Activated naive CD4-positive, alpha-beta T cell treated with anti-CD3 and anti-CD28 coated beads for 36 hours (primary cell): ENCODE data around the gene WNT5A. TPM values are rescaled to one million over a fixed set of nuclear protein-coding genes. Genes with fewer than 3 reads are reported as not detected.

ENCODE experiments used
- CTCF ChIA-PET: fragments of 350-600 bp; sonication (Branson Sonifier 250); formaldehyde crosslinking; loops from one replicate; lab custom pipeline; 2021; ENCODE audit warnings: antibody characterized with exemption; lab: Charles Lee
- DNase-seq: peaks from one replicate; pipeline ENCODE4 v3.0.0-alpha.2; 2020
- H3K27ac Mint-ChIP-seq: one replicate; pipeline ENCODE4 v1.8.0; 2021; ENCODE audit warnings: mild to moderate bottlenecking, mixed read lengths
- H3K27me3 Mint-ChIP-seq: one replicate; pipeline ENCODE4 v1.8.0; 2021; ENCODE audit warnings: low read depth, mixed read lengths
- H3K36me3 Mint-ChIP-seq: one replicate; pipeline ENCODE4 v1.8.0; 2021; ENCODE audit warnings: low read depth, mixed read lengths
- H3K4me1 Mint-ChIP-seq: one replicate; pipeline ENCODE4 v1.8.0; 2021; ENCODE audit warnings: low read depth, mixed read lengths
- H3K4me3 Mint-ChIP-seq: one replicate; pipeline ENCODE4 v1.8.0; 2021; ENCODE audit warnings: mild to moderate bottlenecking, moderate library complexity, mixed read lengths
- H3K9me3 Mint-ChIP-seq: one replicate; pipeline ENCODE4 v1.8.0; 2021; ENCODE audit warnings: mixed read lengths
- intact Hi-C: fragments of 100-400 bp; cut with micrococcal nuclease; formaldehyde crosslinking; loops from one replicate; pipeline ENCODE4 v1.15.1; 2023
- total RNA-seq, 2 experiments: library from RNA; stranded (reverse); gene quantifications; one replicate each; pipeline ENCODE4 v1.2.3, GENCODE V29; 2021

WNT5A gene
- total RNA-seq, 2 experiments from 2014 or later: not detected

DNA sequence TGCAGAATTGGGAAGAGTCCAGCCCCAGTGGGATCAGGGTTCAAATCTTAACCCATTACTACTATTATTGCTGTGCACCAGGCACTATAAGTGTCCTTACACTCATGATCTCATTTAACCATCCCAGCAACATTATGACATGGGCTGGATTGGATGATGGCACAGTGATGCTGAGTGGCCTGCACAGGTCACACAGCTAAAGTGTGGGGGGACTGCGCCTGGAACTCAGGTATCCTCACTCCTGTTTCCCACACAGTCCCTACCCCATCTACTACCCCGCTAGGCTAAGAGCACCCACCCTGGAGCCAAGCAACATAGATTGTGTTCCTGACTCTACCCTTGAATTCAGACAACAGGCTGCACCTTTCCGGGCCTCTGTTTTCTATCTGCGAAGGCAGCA, 16.0 kb downstream of the WNT5A start:
- H3K4me1 Mint-ChIP-seq: no peaks in the 10 kb centered on the region
- DNase-seq: no peak
- no peak overlapping the region for H3K4me3 Mint-ChIP-seq
- H3K36me3 Mint-ChIP-seq: no peaks in the 10 kb centered on the region
- intact Hi-C loops: no loop called here
- H3K27ac Mint-ChIP-seq: no peak overlapping the region
- no peaks in the 10 kb centered on the region for H3K9me3 Mint-ChIP-seq
- H3K27me3 Mint-ChIP-seq: peaks cover 10% of the 10 kb centered on the region
- CTCF ChIA-PET: no interaction called here

DNA sequence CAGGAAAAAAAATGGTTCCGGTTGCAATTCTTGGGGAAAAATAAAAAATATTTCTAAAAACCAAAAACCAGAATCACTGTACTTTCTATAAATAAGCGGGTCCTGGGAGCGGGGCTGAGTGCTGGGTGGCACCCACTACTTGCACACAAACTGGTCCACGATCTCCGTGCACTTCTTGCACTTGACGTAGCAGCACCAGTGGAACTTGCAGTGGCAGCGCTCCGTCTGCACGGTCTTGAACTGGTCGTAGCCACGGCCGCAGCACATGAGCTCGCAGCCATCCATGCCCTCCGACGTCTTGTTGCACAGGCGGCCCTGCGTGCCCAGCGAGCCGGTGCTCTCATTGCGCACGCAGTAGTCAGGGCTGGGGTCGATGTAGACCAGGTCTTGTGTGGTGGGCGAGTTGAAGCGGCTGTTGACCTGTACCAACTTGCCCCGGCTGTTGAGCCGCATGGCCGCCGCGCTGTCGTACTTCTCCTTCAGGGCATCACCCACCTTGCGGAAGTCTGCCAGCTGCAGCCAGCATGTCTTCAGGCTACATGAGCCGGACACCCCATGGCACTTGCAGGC, 17.1 kb downstream of the WNT5A start:
- Mint-ChIP-seq H3K27me3 (peaks cover 10% of the 10 kb centered on the region), H3K27ac (no peak overlapping the region), H3K9me3 (no peaks in the 10 kb centered on the region), H3K4me1 (no peaks in the 10 kb centered on the region), H3K4me3 (no peak overlapping the region), H3K36me3 (no peaks in the 10 kb centered on the region)
- intact Hi-C loops: no loop called here
- CTCF ChIA-PET: no interaction called here
- DNase-seq: no peak

DNA sequence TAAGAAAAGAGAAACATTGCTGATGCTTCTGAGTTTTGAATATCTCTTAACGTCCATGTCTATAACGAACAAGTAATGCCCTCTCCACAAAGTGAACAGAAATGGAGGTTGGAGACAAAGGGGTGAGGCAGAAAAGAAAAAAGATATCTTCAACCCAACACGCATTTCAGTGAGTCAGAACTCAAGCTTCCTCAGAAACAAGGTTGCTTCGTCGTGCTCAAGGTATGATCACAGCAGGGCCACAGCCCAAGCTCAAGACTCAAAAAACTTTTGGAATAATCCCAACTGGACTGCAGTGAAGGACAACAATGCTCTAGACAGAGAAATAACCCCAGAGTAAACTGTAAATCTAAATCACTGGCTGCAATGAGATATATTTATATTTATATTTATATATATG, 18.9 kb downstream of the WNT5A start:
- CTCF ChIA-PET: no interaction called here
- no peaks in the 10 kb centered on the region for H3K4me1 Mint-ChIP-seq

DNA sequence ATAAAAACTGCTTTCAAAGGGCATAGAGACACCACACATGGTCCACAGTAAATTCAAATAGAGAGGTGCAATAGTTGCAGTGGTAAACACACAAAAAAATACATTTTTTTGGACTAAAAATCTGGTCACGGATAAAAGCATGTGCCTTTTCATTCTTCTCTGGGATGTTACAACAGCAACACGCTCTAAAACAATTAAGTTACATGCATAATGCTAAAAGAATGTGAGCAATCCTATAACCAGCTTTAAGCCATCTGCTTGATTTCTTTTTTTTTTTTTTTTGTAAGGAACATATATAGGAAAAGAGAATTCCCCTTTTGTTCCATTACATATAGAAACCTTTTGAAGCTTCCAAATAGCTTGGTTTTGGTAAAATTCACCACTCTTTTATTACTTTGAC, 20.0 kb downstream of the WNT5A start:
- intact Hi-C loops: no loop called here
- Mint-ChIP-seq H3K36me3 (no peaks in the 10 kb centered on the region), H3K27me3 (peaks cover 5% of the 10 kb centered on the region), H3K27ac (no peak overlapping the region), H3K4me3 (no peak overlapping the region), H3K9me3 (no peaks in the 10 kb centered on the region), H3K4me1 (no peaks in the 10 kb centered on the region)
- CTCF ChIA-PET: no interaction called here
- DNase-seq: no peak

More for the DNA sequence above, 18.9 kb downstream of the WNT5A start:
- no peak overlapping the region for H3K4me3 Mint-ChIP-seq
- H3K27ac Mint-ChIP-seq: no peak overlapping the region
- no peaks in the 10 kb centered on the region for H3K36me3 Mint-ChIP-seq
- no peak for DNase-seq
- intact Hi-C loops: no loop called here
- no peaks in the 10 kb centered on the region for H3K9me3 Mint-ChIP-seq
- peaks cover 10% of the 10 kb centered on the region for H3K27me3 Mint-ChIP-seq

DNA sequence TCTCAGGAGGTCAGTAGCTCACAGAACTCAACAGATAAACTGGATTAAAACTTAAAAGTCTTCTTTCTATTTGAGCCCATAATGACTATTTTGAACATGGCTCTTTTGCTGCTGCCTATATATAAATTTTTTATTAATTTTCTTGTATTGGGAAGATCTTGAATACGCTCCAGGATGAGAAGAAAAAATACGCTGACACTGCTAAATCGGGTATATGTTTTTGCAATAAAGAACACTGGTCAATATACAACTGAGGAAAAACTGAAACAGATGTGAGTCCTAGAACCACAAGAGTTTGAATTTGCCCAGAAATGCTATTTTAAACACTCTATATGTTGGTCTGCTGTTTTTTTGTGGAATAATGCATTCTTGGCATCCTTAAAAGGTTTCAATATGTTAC, 20.6 kb downstream of the WNT5A start:
- no peak overlapping the region for H3K27ac Mint-ChIP-seq
- no peaks in the 10 kb centered on the region for H3K4me1 Mint-ChIP-seq
- H3K27me3 Mint-ChIP-seq: peaks cover 2% of the 10 kb centered on the region
- no peaks in the 10 kb centered on the region for H3K36me3 Mint-ChIP-seq
- H3K9me3 Mint-ChIP-seq: no peaks in the 10 kb centered on the region
- no peak for DNase-seq
- H3K4me3 Mint-ChIP-seq: no peak overlapping the region
- intact Hi-C loops: no loop called here
- CTCF ChIA-PET: no interaction called here

DNA sequence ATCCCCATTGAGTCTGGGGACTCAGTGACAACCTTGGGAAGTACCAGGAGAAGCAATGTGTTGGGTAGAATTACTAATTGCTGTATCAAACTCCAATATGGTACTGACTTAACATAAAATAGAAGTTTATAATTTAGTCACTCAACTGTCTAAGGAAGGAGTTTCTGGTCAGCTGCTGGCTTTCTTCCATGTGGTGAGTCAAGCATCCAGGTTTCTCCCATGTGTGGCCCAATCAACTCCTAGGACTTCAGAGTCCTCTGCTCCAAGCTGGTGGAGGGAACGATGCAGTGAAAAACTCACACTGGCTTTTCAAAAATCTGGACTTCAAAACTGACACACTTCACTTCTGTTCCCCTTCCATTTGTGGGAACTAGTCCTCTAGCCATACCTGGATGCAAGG, 25.2 kb downstream of the WNT5A start:
- Mint-ChIP-seq H3K27me3 (peaks cover 2% of the 10 kb centered on the region), H3K36me3 (no peaks in the 10 kb centered on the region), H3K4me1 (no peaks in the 10 kb centered on the region), H3K4me3 (no peak overlapping the region), H3K9me3 (no peaks in the 10 kb centered on the region), H3K27ac (no peak overlapping the region)
- CTCF ChIA-PET: no interaction called here
- DNase-seq: no peak
- intact Hi-C loops: no loop called here

DNA sequence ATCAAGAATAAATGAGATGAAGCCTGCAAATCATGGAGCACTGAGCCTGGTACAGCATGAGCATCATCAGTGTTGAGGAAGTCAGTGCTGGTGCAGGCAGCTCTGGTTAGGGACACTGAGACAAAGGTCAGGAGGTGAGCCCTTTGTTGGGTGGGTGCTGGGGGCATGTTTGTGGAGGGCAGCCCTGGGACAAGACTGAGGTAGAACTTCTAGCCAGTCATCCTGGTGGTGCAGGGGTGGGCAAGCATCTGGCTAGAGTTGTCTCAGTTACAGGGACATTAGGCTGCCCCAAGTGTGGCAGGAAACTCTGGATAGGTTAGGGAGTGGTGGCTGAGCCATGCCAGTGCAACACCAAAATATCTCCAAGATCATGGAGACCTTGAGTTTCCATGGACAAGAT, 27.3 kb downstream of the WNT5A start:
- Mint-ChIP-seq H3K27me3 (no peaks in the 10 kb centered on the region), H3K4me1 (no peaks in the 10 kb centered on the region), H3K4me3 (no peak overlapping the region), H3K27ac (no peak overlapping the region), H3K9me3 (no peaks in the 10 kb centered on the region), H3K36me3 (no peaks in the 10 kb centered on the region)
- no peak for DNase-seq
- intact Hi-C loops: no loop called here
- CTCF ChIA-PET: no interaction called here

DNA sequence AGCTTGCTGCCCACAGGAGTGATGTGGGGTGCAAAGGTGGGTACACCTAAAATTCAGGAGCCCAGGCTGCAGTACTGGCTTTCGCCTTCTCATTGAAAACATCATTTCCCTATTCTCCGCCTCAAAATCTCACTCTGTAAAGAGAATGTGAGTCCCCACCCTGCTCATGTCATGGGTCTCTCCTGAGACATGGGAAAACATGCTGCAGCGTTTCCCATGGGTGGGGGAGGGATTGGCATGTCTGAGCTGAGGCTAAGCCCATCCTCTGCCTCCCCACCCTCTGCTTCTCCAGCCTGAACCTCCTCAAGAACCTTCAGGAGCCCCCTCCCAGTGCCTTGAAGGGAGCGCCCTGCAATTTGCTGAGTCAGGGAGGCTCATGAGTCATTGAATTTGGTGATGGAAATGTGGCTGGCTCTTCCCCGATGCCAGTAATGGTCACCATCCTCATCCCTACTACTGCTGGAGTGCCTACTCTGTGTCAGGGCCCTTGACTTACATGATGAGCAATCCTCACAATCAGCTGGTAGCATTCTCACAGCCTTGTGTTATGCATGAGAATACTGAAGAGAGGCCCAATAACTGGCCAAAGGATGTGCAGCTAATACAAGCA, 28.8 kb downstream of the WNT5A start:
- H3K4me1 Mint-ChIP-seq: no peaks in the 10 kb centered on the region
- CTCF ChIA-PET: no interaction called here
- intact Hi-C loops: no loop called here
- no peak overlapping the region for H3K27ac Mint-ChIP-seq
- H3K36me3 Mint-ChIP-seq: no peaks in the 10 kb centered on the region
- no peaks in the 10 kb centered on the region for H3K9me3 Mint-ChIP-seq
- H3K4me3 Mint-ChIP-seq: no peak overlapping the region
- no peak for DNase-seq
- no peaks in the 10 kb centered on the region for H3K27me3 Mint-ChIP-seq

DNA sequence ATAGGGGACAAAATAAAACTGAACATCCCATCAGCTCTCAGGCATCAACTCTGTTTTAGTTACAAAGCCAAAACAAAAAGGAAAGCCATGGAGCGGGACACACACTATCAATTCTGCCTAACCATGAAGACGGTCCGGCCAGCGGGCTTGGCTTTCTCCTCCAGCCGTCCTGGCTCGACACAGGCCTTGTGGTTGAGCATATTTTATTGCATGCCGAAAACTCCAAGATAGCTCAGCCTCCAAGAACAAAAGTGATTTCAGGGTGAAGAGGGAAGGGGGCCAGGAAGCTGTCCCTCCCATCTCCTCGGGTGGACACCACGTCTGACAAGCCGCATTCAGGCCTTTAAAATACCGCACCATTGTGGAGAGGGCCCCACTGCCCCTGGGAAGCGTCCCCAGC, 31.2 kb downstream of the WNT5A start:
- H3K27ac Mint-ChIP-seq: no peak overlapping the region
- CTCF ChIA-PET: interaction anchor here (0.6 kb wide), 1 partner anchor 24 kb away, joined by 3 read pairs; no protein-coding TSS in a partner anchor
- H3K36me3 Mint-ChIP-seq: no peaks in the 10 kb centered on the region
- no peaks in the 10 kb centered on the region for H3K9me3 Mint-ChIP-seq
- DNase-seq: no peak
- H3K4me3 Mint-ChIP-seq: no peak overlapping the region
- intact Hi-C loops: no loop called here
- H3K27me3 Mint-ChIP-seq: no peaks in the 10 kb centered on the region
- H3K4me1 Mint-ChIP-seq: no peaks in the 10 kb centered on the region

DNA sequence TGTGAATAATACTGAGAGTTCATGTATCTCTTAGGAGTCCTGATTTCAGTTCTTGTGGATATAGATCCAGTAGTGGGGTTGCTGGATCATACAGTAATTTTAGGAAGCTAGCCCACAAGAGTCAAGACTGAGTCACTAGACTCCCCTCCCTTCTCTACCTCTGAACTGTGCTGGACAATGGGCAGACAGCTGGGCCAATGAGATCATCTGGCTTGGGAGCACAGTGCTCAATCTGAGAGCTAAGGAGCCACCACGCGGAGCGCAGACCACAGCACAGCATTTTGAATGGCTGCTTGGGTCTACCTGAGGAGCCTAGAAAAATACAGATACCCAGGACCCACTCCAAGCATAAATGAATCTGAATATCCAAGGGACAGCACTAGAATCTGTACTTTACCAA, 32.5 kb downstream of the WNT5A start:
- no peaks in the 10 kb centered on the region for H3K4me1 Mint-ChIP-seq
- DNase-seq: no peak
- intact Hi-C loops: no loop called here
- H3K36me3 Mint-ChIP-seq: no peaks in the 10 kb centered on the region
- H3K9me3 Mint-ChIP-seq: no peaks in the 10 kb centered on the region
- H3K4me3 Mint-ChIP-seq: no peak overlapping the region
- CTCF ChIA-PET: no interaction called here
- H3K27me3 Mint-ChIP-seq: no peaks in the 10 kb centered on the region
- H3K27ac Mint-ChIP-seq: no peak overlapping the region

DNA sequence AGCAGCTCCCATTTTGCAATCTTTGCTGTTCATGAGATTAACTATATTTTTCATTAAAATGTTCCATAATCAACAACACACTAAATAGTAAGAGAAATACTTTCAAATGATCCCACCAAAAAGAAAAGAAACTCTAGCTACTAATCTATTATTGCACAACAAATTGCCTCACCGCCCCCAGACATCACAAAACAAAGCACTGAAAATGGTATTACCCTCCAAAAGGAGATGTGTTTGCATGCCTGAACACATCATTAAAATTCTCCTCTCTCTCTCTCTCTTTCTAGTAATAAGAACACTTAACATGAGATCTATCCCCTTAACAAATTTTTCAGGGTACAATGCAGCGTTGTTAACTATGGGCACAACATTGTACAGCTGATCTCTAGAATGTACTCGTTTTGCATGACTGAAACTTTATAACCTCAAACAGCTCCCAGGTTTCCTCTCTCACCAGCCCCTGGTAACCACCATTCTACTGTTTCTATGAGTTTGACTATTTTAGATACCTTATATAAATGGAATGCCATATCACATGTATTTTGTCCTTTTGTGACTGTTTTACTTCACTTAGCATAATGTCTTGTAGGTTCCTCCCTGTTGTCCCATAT, 33.1 kb downstream of the WNT5A start:
- no peaks in the 10 kb centered on the region for H3K4me1 Mint-ChIP-seq
- CTCF ChIA-PET: no interaction called here

DNA sequence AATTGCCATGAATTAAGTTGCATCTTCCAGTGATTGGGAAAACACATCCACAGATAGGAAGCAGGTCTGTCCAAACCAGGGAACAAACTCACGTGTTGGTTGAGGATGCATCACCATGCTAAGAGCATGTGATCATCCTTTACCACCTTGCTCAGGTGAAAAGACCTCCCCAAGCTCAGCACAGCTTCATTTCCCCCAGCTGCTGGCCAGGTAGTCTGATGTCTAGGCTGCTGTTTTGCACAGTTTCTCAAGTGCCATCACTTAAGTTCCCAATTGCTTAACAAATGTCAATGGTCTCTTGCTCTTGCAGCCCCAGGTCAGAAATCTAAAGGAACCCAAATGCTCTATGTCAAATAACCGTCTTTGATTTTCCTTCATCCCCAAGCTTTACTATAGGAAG, 34.2 kb downstream of the WNT5A start:
- no peaks in the 10 kb centered on the region for H3K36me3 Mint-ChIP-seq
- no peaks in the 10 kb centered on the region for H3K27me3 Mint-ChIP-seq
- no peak overlapping the region for H3K27ac Mint-ChIP-seq
- no peaks in the 10 kb centered on the region for H3K4me1 Mint-ChIP-seq
- intact Hi-C loops: no loop called here
- CTCF ChIA-PET: interaction anchor here (0.6 kb wide), 1 partner anchor 1171 kb away, joined by 3 read pairs; no protein-coding TSS in a partner anchor
- DNase-seq: no peak
- no peaks in the 10 kb centered on the region for H3K9me3 Mint-ChIP-seq
- no peak overlapping the region for H3K4me3 Mint-ChIP-seq

More for the DNA sequence above, 33.1 kb downstream of the WNT5A start:
- Mint-ChIP-seq H3K4me3 (no peak overlapping the region), H3K27me3 (no peaks in the 10 kb centered on the region), H3K27ac (no peak overlapping the region), H3K36me3 (no peaks in the 10 kb centered on the region), H3K9me3 (no peaks in the 10 kb centered on the region)
- intact Hi-C loops: no loop called here
- no peak for DNase-seq

DNA sequence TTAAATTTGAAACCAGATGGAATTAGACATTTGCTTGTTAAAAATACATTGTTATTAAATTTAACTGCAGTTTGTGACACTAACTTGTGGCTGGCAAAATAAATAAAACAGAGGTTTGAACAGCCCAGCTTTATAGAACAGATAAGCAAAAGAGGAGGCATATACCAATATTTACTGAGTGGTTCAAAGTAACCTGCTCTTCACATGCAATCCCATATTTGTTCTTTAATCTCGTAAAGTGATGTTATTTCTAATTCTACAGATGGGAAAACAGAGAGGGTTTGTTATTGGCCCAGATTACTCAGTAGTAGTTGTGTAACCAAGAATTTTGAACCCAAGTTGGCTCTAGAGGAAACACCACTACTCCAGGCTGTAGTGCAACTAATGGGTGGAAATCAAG, 37.6 kb downstream of the WNT5A start:
- CTCF ChIA-PET: no interaction called here
- Mint-ChIP-seq H3K36me3 (no peaks in the 10 kb centered on the region), H3K9me3 (no peaks in the 10 kb centered on the region), H3K4me3 (no peak overlapping the region), H3K27me3 (peaks cover 8% of the 10 kb centered on the region), H3K27ac (no peak overlapping the region), H3K4me1 (no peaks in the 10 kb centered on the region)
- DNase-seq: no peak
- intact Hi-C loops: no loop called here
